GM19193 (cell line): Measurements from ENCODE around the gene CACNA1C.

ENCODE experiments used
- POLR2A ChIP-seq: IDR thresholded peaks from 4 replicates; pipeline ENCODE4 v1.6.1; 2011; ENCODE audit not compliant: insufficient read depth, insufficient read length; ENCODE audit errors: extremely low read depth

Gene CACNA1C

DNA sequence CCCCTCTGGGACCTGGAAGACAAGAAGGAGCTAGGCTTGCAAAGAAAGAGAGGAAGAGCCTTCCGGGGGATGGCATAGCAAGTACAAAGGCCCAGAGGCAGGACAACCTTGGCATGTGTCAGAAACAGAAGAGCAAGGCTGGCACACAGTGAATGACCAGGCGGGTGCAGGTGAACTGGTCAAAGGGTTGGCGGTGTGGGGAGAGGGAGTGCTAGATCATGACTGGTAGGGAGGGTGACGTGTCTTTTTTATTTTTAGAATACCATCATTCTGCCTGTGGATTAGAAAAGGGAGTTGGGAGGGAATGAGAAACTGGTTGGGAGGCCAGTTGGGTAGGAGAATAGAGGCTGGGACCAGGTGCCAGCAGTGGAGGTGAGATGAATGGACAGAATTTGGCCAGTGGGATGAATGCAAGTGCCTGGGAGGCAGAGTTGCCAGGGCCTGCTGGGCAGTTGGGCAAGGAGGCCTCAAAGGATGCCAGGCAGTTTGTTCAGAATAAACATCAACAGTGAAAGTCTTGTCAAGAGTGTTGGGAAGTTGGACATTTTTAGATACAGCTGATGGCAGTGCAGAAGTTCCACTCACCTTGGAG is 168.3 kb downstream of the CACNA1C start:
- TF ChIP-seq POLR2A = no peak

DNA sequence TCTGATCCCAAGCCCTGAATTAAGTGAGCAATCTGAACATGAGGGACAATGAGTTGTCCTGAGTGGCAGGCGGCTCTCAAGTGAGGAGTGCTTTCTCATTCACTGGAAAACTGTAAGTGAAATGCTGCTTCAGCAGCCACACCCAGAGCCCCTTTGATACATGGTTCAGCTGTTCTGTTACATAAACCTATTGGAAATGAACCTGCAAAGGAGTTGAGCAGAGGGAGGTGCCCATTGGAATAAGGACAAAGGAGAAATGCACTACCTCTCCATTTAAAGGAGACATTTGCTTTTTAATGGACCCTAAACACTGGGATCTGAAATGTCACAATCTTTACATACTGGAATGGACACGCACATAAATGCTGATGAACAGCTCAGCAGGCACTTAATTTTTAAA is 169.9 kb downstream of the CACNA1C start:
- TF ChIP-seq POLR2A = no peak

DNA sequence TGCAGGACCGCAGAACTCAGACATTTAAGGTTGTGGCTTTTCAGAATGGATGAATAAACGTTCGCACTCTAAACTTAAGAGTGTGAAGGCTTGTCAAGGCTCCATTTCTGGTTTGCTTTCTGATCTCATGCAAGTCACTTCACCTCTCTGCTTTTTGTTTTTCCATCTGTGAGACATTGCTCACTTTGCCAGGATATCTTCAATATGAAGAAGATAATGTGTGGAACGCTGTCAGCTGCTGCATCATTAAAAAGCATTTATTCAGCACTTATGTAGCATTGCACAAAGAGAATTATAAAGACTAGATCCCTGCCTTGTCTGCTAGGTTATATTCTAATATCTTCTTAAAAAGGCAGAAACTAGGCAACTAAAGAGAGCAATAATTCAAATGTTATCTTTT is 172.2 kb downstream of the CACNA1C start:
- no peak for TF ChIP-seq POLR2A

DNA sequence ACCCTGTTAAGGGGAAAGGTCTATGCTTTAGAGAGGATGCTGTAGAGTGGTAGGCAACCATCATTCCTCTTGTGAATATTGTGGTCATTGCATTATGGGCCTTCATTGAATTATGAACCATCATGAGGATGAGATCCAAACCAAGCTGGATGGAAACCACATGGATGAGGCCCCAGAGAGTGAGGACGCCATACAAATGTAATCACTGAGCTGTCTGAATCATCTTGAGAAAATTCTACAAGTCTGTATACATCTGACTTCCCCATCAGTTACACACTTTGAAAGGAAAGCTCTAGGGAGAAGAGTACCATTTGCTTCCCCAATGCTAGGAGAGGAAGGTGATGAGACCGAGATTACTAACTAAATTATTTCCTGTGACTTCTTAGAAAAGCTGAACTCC is 172.9 kb downstream of the CACNA1C start:
- TF ChIP-seq POLR2A = no peak

DNA sequence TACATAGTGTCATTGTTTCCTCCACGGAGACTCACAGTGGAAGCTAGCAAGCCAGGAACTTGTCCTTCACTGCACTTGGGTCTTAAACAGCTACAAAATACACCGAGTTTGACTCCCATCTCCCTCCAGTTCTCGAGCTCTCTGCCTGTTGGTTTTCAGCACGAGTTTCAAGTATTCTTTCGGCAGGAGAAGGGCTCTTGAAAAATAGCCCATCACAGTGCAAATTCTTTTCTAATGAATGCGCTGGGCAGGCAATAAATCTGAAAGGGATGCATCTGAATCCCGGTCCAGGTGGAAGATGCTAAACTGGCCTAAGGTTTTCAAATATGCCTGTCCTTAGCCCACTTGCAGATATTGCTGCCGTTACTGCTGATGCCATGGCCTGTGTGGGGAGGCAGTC is 173.9 kb downstream of the CACNA1C start:
- TF ChIP-seq POLR2A = no peak

DNA sequence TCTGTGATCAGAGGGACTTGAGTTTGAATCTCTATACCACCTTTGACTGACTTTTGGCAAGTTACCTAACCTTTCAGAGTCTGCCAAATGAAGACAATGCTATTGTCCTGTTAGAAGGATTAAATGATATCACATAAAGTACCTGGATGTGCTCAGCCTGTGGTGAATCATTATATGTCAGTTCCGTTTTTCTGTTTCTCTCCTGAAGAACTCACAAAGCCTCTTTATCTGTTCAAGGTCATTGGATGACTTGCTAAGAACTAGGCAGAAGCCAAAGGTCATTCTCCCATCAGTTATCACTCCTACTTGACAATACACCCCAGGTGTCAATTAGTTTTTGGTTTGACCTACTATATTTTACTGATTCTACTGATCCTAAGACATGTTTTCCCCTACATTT is 174.6 kb downstream of the CACNA1C start:
- no peak for TF ChIP-seq POLR2A

DNA sequence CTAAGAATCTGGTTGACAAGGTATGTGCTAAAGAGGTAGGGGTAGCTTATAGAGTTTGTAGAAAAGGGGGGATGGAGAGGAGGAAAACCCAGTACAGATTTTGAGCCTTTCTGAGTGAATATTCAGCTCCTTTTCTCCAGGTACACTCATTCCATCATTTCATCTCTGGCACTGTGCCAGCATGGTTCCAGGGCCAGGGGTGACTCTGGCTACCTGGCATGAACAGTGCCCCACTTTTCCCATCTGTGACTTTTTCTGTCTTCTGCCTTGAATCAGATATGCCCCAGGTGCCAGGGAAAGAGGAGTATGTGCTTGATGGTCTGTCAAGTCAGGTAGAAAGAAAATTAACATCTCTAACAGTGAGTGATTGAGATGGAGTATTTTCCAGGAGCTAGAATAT is 175.7 kb downstream of the CACNA1C start:
- no peak for TF ChIP-seq POLR2A

GRCh38 chr12:2229661-2230539 is 177.1 kb downstream of the CACNA1C start:
- no peak for TF ChIP-seq POLR2A

GRCh38 chr12:2231011-2231595 is 178.3 kb downstream of the CACNA1C start:
- no peak for TF ChIP-seq POLR2A

DNA sequence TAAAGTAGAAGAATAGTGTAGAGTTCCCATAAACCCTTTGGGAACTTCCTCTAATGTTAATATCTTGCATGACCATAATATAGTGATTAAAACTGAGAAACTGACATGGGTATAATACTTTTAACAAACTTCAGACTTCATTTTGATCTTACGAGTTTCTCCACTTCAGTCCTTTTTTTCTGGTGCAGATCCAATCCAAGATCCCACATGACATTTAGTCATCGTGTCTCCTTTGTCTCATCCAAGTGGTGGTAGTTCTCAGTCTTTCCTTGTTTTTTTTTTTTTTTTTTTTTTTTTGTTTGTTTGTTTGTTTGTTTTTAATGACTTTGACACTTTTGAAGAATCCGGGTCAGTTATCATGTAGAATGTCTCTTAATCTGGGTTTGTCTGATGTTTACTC is 179.2 kb downstream of the CACNA1C start:
- TF ChIP-seq POLR2A = no peak

DNA sequence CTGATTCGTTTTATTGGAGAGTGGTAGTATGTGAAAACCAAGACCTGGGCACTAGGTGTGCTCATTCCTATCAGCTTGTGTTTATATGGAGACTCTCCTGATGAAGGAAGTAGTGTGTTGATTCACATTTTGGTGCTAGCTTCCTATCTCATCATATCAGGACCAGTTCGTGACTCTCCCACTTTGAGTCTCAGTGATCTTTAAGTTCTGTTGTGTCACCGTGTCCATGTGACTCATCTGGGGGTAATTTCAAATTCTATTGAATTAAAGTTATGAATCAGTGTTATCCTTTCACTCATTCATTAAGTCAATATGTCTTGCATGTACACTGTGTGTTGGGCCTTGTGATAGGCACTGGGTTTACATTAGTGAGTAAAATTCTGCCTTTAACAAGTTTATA is 180.2 kb downstream of the CACNA1C start:
- TF ChIP-seq POLR2A = no peak

DNA sequence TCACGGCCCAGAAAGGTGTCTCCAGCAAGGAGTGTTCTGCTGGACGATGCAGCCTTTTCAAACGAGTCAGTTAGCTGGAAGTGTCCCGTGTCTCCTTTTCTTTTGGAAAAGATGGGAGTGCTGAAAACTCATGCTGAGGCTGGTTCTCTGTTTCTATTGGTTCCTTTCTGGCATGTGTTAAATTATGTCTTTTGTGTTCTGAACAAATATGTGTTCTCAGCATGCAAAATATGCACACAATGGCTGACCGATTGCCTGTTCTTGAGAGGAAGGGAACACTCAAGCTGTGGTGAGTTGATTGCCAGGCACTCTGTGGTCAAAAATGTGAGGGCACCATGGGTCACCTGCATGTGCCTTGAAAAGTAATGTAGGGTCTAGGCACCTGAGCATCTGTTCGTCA is 181.3 kb downstream of the CACNA1C start:
- no peak for TF ChIP-seq POLR2A

DNA sequence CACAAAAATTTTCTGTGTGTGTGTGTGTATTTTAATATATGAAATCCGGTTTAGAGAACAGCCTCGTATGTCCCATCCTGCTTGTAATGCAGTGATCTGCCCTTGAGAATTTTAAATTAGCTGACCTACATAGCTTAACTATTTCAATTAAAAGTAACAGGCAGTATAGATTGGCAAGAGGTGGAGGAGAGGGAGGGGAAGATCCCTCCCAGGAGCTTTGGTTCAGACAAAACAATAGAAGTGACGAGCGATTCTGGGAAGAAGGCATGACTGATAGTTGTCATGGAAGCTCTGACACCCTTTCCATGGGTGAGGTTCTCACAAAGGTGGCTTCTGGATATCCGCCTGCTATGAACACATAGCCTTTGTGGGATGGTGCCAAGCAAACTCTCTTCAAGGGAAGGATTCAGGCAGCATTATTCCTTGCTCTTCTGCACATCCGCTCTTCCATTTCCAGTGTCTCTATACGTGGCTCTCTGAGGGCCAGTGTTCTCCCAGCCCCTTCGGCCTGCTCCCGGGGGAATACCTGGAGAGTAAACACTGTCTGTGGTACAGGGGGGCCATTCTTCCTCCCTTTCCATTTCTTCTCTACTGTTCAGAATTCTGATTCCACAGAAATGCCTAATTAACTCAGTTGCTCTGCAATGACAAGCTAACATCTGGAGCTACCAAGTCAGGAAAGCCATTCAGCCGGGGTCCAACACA is 182.0 kb downstream of the CACNA1C start:
- TF ChIP-seq POLR2A = no peak

- TF ChIP-seq POLR2A = no peak
These were observed 183.9 kb downstream of the CACNA1C start for GRCh38 chr12:2236506-2237294.

- no peak for TF ChIP-seq POLR2A
These were observed 185.3 kb downstream of the CACNA1C start for GRCh38 chr12:2238111-2238510.

- no peak for TF ChIP-seq POLR2A
These were observed 186.6 kb downstream of the CACNA1C start for GRCh38 chr12:2239381-2239871.
